Endothelial cell of umbilical vein (primary cell): ENCODE measurements around the gene CAMKV. TPM values are rescaled to one million over a fixed set of nuclear protein-coding genes. Genes with fewer than 3 reads are reported as not detected.

ENCODE experiments used
- BruUV-seq: library from RNA; stranded (reverse); fragments of 400-500 nt; replicated peaks from 2 replicates; lab custom pipeline; 2021; lab: Mats Ljungman, UMichigan
- CTCF ChIA-PET: fragments of 300-600, 350-600 bp; sonication (Branson Sonifier 250); formaldehyde crosslinking; loops from one replicate; lab custom pipeline; 2021; ENCODE audit warnings: antibody characterized with exemption, inconsistent platforms; lab: Charles Lee
- POLR2A ChIA-PET: fragments of 300-600, 350-600 bp; sonication (Branson Sonifier 250); formaldehyde crosslinking; loops from one replicate; lab custom pipeline; 2021; ENCODE audit warnings: antibody characterized with exemption, inconsistent platforms; lab: Charles Lee
- DNase-seq: peaks from one replicate; pipeline ENCODE4 v3.0.0-alpha.2; 2011; ENCODE audit warnings: low read depth, low spot score
- FAIRE-seq: peaks from 2 replicates; lab custom pipeline; 2011; peaks lifted over from hg19 to GRCh38; lab: Jason Lieb, UNC
- H2AFZ ChIP-seq: 2 replicates; pipeline ENCODE4 v1.6.0; 2012; ENCODE audit warnings: low read depth, low read length, control low read depth, inconsistent platforms
- H3K27ac ChIP-seq: 2 replicates; pipeline ENCODE4 v1.5.1; 2011; ENCODE audit warnings: low read depth, mild to moderate bottlenecking, control low read depth, low read length, moderate library complexity; ENCODE audit not compliant: insufficient read depth
- H3K27me3 ChIP-seq, 2 experiments: 2 replicates each; pipeline versions ENCODE4 v1.6.0 to v1.6.1; 2011; ENCODE audit warnings: low read length in 2 of 2, mixed read lengths in 1 of 2; ENCODE audit not compliant: control insufficient read depth in 2 of 2, insufficient read depth in 2 of 2
- H3K36me3 ChIP-seq, 2 experiments: 2 replicates in 1 of 2; 3 replicates in 1 of 2; pipeline ENCODE4 v1.5.1; 2011; ENCODE audit warnings: low read length in 2 of 2, mild to moderate bottlenecking in 1 of 2, moderate library complexity in 1 of 2; ENCODE audit not compliant: control insufficient read depth in 2 of 2, insufficient read depth in 2 of 2; ENCODE audit errors: extremely low read depth in 1 of 2
- H3K4me1 ChIP-seq: 3 replicates; pipeline ENCODE4 v1.5.1; 2011; ENCODE audit warnings: mild to moderate bottlenecking, low read length; ENCODE audit not compliant: control insufficient read depth, insufficient read depth; ENCODE audit errors: extremely low read depth
- H3K4me2 ChIP-seq: 2 replicates; pipeline ENCODE4 v1.6.1; 2011; ENCODE audit warnings: low read length, control low read depth, mixed read lengths; ENCODE audit not compliant: insufficient read depth
- H3K4me3 ChIP-seq, 3 experiments: fragments of 200-600 bp in 1 of 3; sonication (generic), shearing (Covaris generic) in 1 of 3; replicated peaks in 1 of 3; 2 replicates each; pipeline ENCODE4 v1.5.1; 2011 to 2016; ENCODE audit warnings: control low read depth in 3 of 3, low read length in 3 of 3, mild to moderate bottlenecking in 2 of 3, inconsistent platforms in 1 of 3, low read depth in 1 of 3, moderate library complexity in 1 of 3; ENCODE audit not compliant: insufficient read depth in 1 of 3
- H3K79me2 ChIP-seq: 2 replicates; pipeline ENCODE4 v1.6.0; 2012; ENCODE audit warnings: low read length, inconsistent platforms; ENCODE audit not compliant: control insufficient read depth, insufficient read depth
- H3K9ac ChIP-seq: replicated peaks from 2 replicates; pipeline ENCODE3; 2011; ENCODE audit warnings: low read length, control low read depth; ENCODE audit not compliant: insufficient read depth; ENCODE audit errors: extremely low read depth
- H3K9me1 ChIP-seq: replicated peaks from 3 replicates; pipeline ENCODE4 v1.6.0; 2011; ENCODE audit warnings: mild to moderate bottlenecking, low read length; ENCODE audit not compliant: control insufficient read depth, insufficient read depth; ENCODE audit errors: extremely low read depth
- H3K9me3 ChIP-seq: replicated peaks from 2 replicates; pipeline ENCODE4 v1.5.1; 2012; ENCODE audit warnings: low read length, inconsistent platforms; ENCODE audit not compliant: control insufficient read depth, insufficient read depth
- H4K20me1 ChIP-seq: replicated peaks from 2 replicates; pipeline ENCODE3; 2011; ENCODE audit warnings: mild to moderate bottlenecking, low read length; ENCODE audit not compliant: control insufficient read depth, insufficient read depth; ENCODE audit errors: extremely low read depth
- EZH2 ChIP-seq: IDR thresholded peaks from 2 replicates; pipeline ENCODE4 v1.6.1; 2012; ENCODE audit warnings: borderline replicate concordance, low read depth, mild to moderate bottlenecking, moderate library complexity, low read length, inconsistent platforms; ENCODE audit not compliant: severe bottlenecking
- GATA2 ChIP-seq: IDR thresholded peaks from 2 replicates; pipeline ENCODE4 v1.7.0; 2011; ENCODE audit warnings: low read depth, mild to moderate bottlenecking, moderate library complexity, mixed read lengths, low read length; ENCODE audit not compliant: insufficient read length, insufficient read depth
- JUN ChIP-seq: IDR thresholded peaks from 2 replicates; pipeline ENCODE4 v1.6.1; 2011; ENCODE audit warnings: borderline replicate concordance, low read depth; ENCODE audit not compliant: insufficient read length, insufficient read depth
- MYC ChIP-seq: IDR thresholded peaks from one replicate; pipeline ENCODE4 v1.6.1; 2011; ENCODE audit warnings: mild to moderate bottlenecking, low read depth, low read length
- POLR2A ChIP-seq: IDR thresholded peaks from 2 replicates; pipeline ENCODE4 v1.6.1; 2012; ENCODE audit warnings: low read depth, mild to moderate bottlenecking, control low read depth, low read length
- POLR2AphosphoS5 ChIP-seq: IDR thresholded peaks from 2 replicates; pipeline ENCODE4 v1.6.1; 2012; ENCODE audit warnings: low read depth, mild to moderate bottlenecking, control low read depth, low read length, moderate library complexity; ENCODE audit not compliant: insufficient read depth
- dilution Hi-C: fragments of 300-500 bp; cut with MboI; formaldehyde crosslinking; loops from one replicate; pipeline ENCODE4 v1.15.0; 2019; ENCODE audit warnings: low sequenced_read_pairs; ENCODE audit not compliant: extremely low pct_ligation_motif_present
- intact Hi-C: fragments of 100-400 bp; cut with micrococcal nuclease; formaldehyde crosslinking; loops from one replicate; pipeline ENCODE4 v1.10.0; 2022
- polyA plus RNA-seq, 4 experiments: library from polyadenylated mRNA; depleted of rRNA in 3 of 4; stranded (reverse) in 3 of 4; unstranded in 1 of 4; fragments of >200 nt; gene quantifications; 2 replicates each; pipeline versions ENCODE4 v1.2.1 to v1.2.3, GENCODE V29; 2011 to 2012; ENCODE audit warnings: missing spikeins in 1 of 4
- total RNA-seq: library from RNA; stranded (reverse); gene quantifications from 2 replicates; pipeline ENCODE4 v1.2.3, GENCODE V29; 2021
- TF ChIP-seq, protein P1 (sequence below): IDR thresholded peaks from 2 replicates; pipeline ENCODE4 v1.6.1; 2011; ENCODE audit not compliant: insufficient read depth, insufficient read length
- TF ChIP-seq, protein P2 (sequence below), 2 donors: IDR thresholded peaks; 1 replicate in 1 of 2; 2 replicates in 1 of 2; pipeline ENCODE4 v1.5.1; 2011; ENCODE audit warnings: low read length in 2 of 2, mild to moderate bottlenecking in 2 of 2, moderate library complexity in 2 of 2, control low read depth in 1 of 2, inconsistent platforms in 1 of 2, low read depth in 1 of 2; ENCODE audit not compliant: insufficient read depth in 1 of 2; ENCODE audit errors: extremely low read depth in 1 of 2

Gene CAMKV
- total and polyA plus RNA-seq, 2 donors (not counting 3 experiments of a cell fraction or from before 2014, with no cell fraction given) = not detected

DNA sequence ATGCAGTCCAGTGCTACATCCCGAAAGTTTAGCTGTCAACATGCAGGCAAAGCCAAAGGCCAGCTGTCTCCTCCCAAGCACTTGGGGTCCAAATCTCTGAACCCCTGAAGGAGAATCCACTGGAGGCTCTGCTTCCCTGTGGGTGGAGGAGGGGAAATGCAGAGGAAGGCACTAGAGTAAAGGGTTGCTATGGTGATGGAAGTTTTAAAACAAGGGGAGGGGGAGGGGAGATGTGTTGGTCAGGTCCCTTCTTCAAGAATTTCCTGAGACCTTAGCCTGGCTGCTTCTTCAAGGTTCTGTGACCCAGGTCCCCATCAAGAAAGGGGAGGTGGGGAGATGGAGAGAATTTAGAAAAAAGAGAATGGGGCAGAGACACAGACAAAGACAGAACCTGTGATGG, 2.3 kb downstream of the CAMKV start:
- BruUV-seq = no TSS peak
- Histone ChIP-seq H3K4me3 (no peak overlapping the region), H4K20me1 (no peaks in the 10 kb centered on the region), H3K4me1 (no peaks in the 10 kb centered on the region), H3K36me3 (no peaks in the 10 kb centered on the region), H3K27ac (no peak overlapping the region), H3K9ac (no peak overlapping the region), H3K27me3 (peaks cover 30 to 36% of the 10 kb centered on the region in 2 experiments), H3K9me1 (no peaks in the 10 kb centered on the region), H2AFZ (no peak overlapping the region), H3K79me2 (no peaks in the 10 kb centered on the region), H3K9me3 (no peaks in the 10 kb centered on the region), H3K4me2 (no peak overlapping the region)
- DNase-seq (no peak), FAIRE-seq (no peak)
- ChIA-PET POLR2A (interaction anchor here (0.6 to 1.6 kb wide), 2 partner anchors 73 to 302 kb away, joined by 3 to 9 read pairs; no protein-coding TSS in a partner anchor), CTCF (interaction anchor here (0.6 to 1.9 kb wide), 4 partner anchors 10 to 14 kb away, joined by 3 to 6 read pairs (median 4); no protein-coding TSS in a partner anchor)
- dilution Hi-C loops (no loop called here), intact Hi-C loops (no loop called here)
- TF ChIP-seq GATA2 = no peak
- TF ChIP-seq EZH2 = no peak
- no peak for TF ChIP-seq POLR2AphosphoS5
- TF ChIP-seq, protein P1, sequence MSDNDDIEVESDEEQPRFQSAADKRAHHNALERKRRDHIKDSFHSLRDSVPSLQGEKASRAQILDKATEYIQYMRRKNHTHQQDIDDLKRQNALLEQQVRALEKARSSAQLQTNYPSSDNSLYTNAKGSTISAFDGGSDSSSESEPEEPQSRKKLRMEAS = no peak
- no peak for TF ChIP-seq MYC
- TF ChIP-seq JUN = no peak
- no peak for TF ChIP-seq POLR2A
- TF ChIP-seq, protein P2, sequence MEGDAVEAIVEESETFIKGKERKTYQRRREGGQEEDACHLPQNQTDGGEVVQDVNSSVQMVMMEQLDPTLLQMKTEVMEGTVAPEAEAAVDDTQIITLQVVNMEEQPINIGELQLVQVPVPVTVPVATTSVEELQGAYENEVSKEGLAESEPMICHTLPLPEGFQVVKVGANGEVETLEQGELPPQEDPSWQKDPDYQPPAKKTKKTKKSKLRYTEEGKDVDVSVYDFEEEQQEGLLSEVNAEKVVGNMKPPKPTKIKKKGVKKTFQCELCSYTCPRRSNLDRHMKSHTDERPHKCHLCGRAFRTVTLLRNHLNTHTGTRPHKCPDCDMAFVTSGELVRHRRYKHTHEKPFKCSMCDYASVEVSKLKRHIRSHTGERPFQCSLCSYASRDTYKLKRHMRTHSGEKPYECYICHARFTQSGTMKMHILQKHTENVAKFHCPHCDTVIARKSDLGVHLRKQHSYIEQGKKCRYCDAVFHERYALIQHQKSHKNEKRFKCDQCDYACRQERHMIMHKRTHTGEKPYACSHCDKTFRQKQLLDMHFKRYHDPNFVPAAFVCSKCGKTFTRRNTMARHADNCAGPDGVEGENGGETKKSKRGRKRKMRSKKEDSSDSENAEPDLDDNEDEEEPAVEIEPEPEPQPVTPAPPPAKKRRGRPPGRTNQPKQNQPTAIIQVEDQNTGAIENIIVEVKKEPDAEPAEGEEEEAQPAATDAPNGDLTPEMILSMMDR (IDR thresholded peaks at IDR 0.05; ENCODE audit: extremely low read depth in 1 of 2, insufficient read depth in 1 of 2, low read depth in 1 of 2, low read length in 2 of 2) = no peak
